SK-N-SH (cell line): ENCODE measurements around the gene MOB1B. TPM values are rescaled to one million over a fixed set of nuclear protein-coding genes. Genes with fewer than 3 reads are reported as not detected.

Experiments
- CTCF ChIA-PET: fragments of 300-600, 350-600 bp; formaldehyde crosslinking; extraction: SDS; loops from one replicate; lab custom pipeline; 2021; lab: Yijun Ruan, JAX
- POLR2A ChIA-PET: fragments of 350-600 bp; sonication (Branson Sonifier 250); formaldehyde crosslinking; extraction: SDS; loops from one replicate; lab custom pipeline; 2020; ENCODE audit warnings: antibody characterized with exemption, inconsistent platforms; lab: Yijun Ruan, JAX
- DNase-seq: peaks from one replicate; pipeline ENCODE4 v3.0.0; 2012
- H2AFZ ChIP-seq: fragments of 200-600 bp; sonication (generic); 2 replicates; pipeline ENCODE4 v1.8.1; 2016; ENCODE audit warnings: antibody characterized with exemption, mild to moderate bottlenecking, low read depth
- H3F3A ChIP-seq: fragments of 200-600 bp; sonication (generic); replicated peaks from 2 replicates; pipeline ENCODE3; 2016; ENCODE audit warnings: antibody characterized with exemption, mild to moderate bottlenecking; ENCODE audit not compliant: insufficient read depth
- H3K27ac ChIP-seq, 2 experiments: fragments of 200-500 bp in 1 of 2; fragments of 200-600 bp in 1 of 2; sonication (Bioruptor generic) in 1 of 2; sonication (generic), shearing (Covaris generic) in 1 of 2; 2 replicates each; pipeline versions ENCODE4 v1.5.1 to v1.6.1; 2014 to 2016; ENCODE audit warnings: low read depth in 2 of 2, inconsistent platforms in 1 of 2, low read length in 1 of 2, mild to moderate bottlenecking in 1 of 2, mixed read lengths in 1 of 2
- H3K27me3 ChIP-seq: fragments of 200-600 bp; sonication (generic), shearing (Covaris generic); 2 replicates; pipeline ENCODE4 v1.6.1; 2016; ENCODE audit warnings: mixed run types; ENCODE audit not compliant: insufficient read depth
- H3K36me3 ChIP-seq, 2 experiments: fragments of 200-500 bp in 1 of 2; fragments of 200-600 bp in 1 of 2; sonication (Bioruptor generic) in 1 of 2; sonication (generic) in 1 of 2; replicated peaks in 1 of 2; 2 replicates each; pipeline versions ENCODE3 to v1.5.1; 2014 to 2016; ENCODE audit warnings: low read length in 1 of 2, mild to moderate bottlenecking in 1 of 2; ENCODE audit not compliant: insufficient read depth in 2 of 2, control insufficient read depth in 1 of 2
- H3K4me1 ChIP-seq, 2 experiments: fragments of 200-500 bp in 1 of 2; fragments of 200-600 bp in 1 of 2; sonication (Bioruptor generic) in 1 of 2; sonication (generic), shearing (Covaris generic) in 1 of 2; 2 replicates each; pipeline versions ENCODE4 v1.5.1 to v1.6.1; 2014 to 2016; ENCODE audit warnings: low read depth in 1 of 2, low read length in 1 of 2, mixed run types in 1 of 2; ENCODE audit not compliant: insufficient read depth in 2 of 2, control insufficient read depth in 1 of 2
- H3K4me2 ChIP-seq: fragments of 200-600 bp; sonication (generic), shearing (Covaris generic); 2 replicates; pipeline ENCODE4 v1.6.1; 2017; ENCODE audit warnings: mixed run types
- H3K4me3 ChIP-seq, 2 experiments: fragments of 200-500 bp in 1 of 2; fragments of 200-600 bp in 1 of 2; sonication (Bioruptor generic) in 1 of 2; sonication (generic), shearing (Covaris generic) in 1 of 2; 2 replicates each; pipeline versions ENCODE4 v1.5.1 to v1.8.1; 2014 to 2016; ENCODE audit warnings: low read depth in 2 of 2, inconsistent platforms in 1 of 2, low read length in 1 of 2, mild to moderate bottlenecking in 1 of 2, mixed read lengths in 1 of 2, moderate library complexity in 1 of 2
- H3K79me2 ChIP-seq: fragments of 200-600 bp; sonication (generic); 2 replicates; pipeline ENCODE4 v1.8.1; 2017; ENCODE audit warnings: mild to moderate bottlenecking; ENCODE audit not compliant: insufficient read depth
- H3K9ac ChIP-seq: fragments of 200-600 bp; sonication (generic); 2 replicates; pipeline ENCODE4 v1.6.1; 2017; ENCODE audit warnings: mixed run types
- H3K9me2 ChIP-seq: fragments of 200-600 bp; sonication (generic); 2 replicates; pipeline ENCODE4 v1.6.1; 2017; ENCODE audit warnings: mixed run types
- H3K9me3 ChIP-seq: fragments of 200-600 bp; sonication (generic); 2 replicates; pipeline ENCODE4 v1.6.1; 2017; ENCODE audit warnings: mixed run types, mild to moderate bottlenecking, moderate library complexity
- H4K20me1 ChIP-seq: fragments of 200-600 bp; sonication (generic); 2 replicates; pipeline ENCODE4 v1.6.1; 2017; ENCODE audit warnings: mild to moderate bottlenecking, mixed run types; ENCODE audit not compliant: insufficient read depth
- CHD2 ChIP-seq: fragments of 150-350 bp; IDR thresholded peaks from 2 replicates; pipeline ENCODE4 v1.6.1; 2018; ENCODE audit warnings: low read length; ENCODE audit not compliant: partially characterized antibody
- CTCF ChIP-seq: fragments of 200-600 bp; sonication (generic); IDR thresholded peaks from 2 replicates; pipeline ENCODE4 v1.6.1; 2017; ENCODE audit warnings: antibody characterized with exemption, mild to moderate bottlenecking, moderate library complexity
- ELF1 ChIP-seq: IDR thresholded peaks from 2 replicates; pipeline ENCODE4 v1.4.0; 2012
- EZH2phosphoT487 ChIP-seq: fragments of 200-600 bp; sonication (generic); IDR thresholded peaks from 2 replicates; pipeline ENCODE4 v1.6.1; 2017; ENCODE audit warnings: low read depth, mixed run types, mild to moderate bottlenecking, antibody characterized with exemption, moderate library complexity, borderline replicate concordance
- FOXM1 ChIP-seq: IDR thresholded peaks from 2 replicates; pipeline ENCODE4 v1.4.0; 2012; ENCODE audit warnings: low read depth, mild to moderate bottlenecking
- IRF3 ChIP-seq: fragments of 150-350 bp; IDR thresholded peaks from 2 replicates; pipeline ENCODE4 v1.6.1; 2016; ENCODE audit warnings: mild to moderate bottlenecking, low read depth, low read length
- JUND ChIP-seq: IDR thresholded peaks from 2 replicates; pipeline ENCODE4 v1.4.0; 2012
- MAX ChIP-seq: IDR thresholded peaks from 2 replicates; pipeline ENCODE4 v1.4.0; 2012; ENCODE audit warnings: low read depth
- PBX3 ChIP-seq: IDR thresholded peaks from 2 replicates; pipeline ENCODE4; 2012
- POLR2AphosphoS5 ChIP-seq: IDR thresholded peaks from 2 replicates; pipeline ENCODE4 v1.6.1; 2012; ENCODE audit warnings: low read depth, low read length
- RAD21 ChIP-seq: IDR thresholded peaks from 2 replicates; pipeline ENCODE4 v1.6.1; 2012; ENCODE audit warnings: mild to moderate bottlenecking, low read length
- RFX5 ChIP-seq: IDR thresholded peaks from 2 replicates; pipeline ENCODE4 v1.6.1; 2012; ENCODE audit warnings: mild to moderate bottlenecking, improper control_type of control experiment, low read length
- SMC3 ChIP-seq: IDR thresholded peaks from 2 replicates; pipeline ENCODE4 v1.6.1; 2012; ENCODE audit warnings: low read depth, low read length, improper control_type of control experiment
- USF1 ChIP-seq: IDR thresholded peaks from 2 replicates; pipeline ENCODE4 v1.4.0; 2012; ENCODE audit warnings: low read depth, borderline replicate concordance
- WGBS: methylation state at CpG from one replicate; pipeline ENCODE4 v1.1.6; 2017; ENCODE audit warnings: low lambda C conversion rate; 5-methylcytosine and 5-hydroxymethylcytosine counted together
- polyA plus RNA-seq, 3 experiments: library from polyadenylated mRNA; depleted of rRNA; stranded (reverse); fragments of >200 nt; gene quantifications; 2 replicates each; pipeline ENCODE4 v1.2.3, GENCODE V29; 2012

MOB1B gene
- polyA plus RNA-seq, 1 of the 3 experiments (the other 2 are of a cell fraction): 2.9 TPM

GRCh38 chr4:71009890-71010588 is 107.9 kb downstream of the MOB1B start:
- no peaks in the 10 kb centered on the region for H3K9me2 ChIP-seq
- POLR2A ChIA-PET: no interaction called here
- CTCF ChIA-PET: interaction anchor here (0.6 to 2.3 kb wide), 26 partner anchors 9 to 366 kb away, joined by 3 to 20 read pairs (median 4); partner anchors contain the start of genes DCK and GRSF1
- no peak overlapping the region; a peak in 1 of 4 replicates for H3K4me3 ChIP-seq
- peak overlapping the region; percentile 40 to 44 for H3K27ac ChIP-seq
- H3F3A ChIP-seq: peaks cover 7% of the 10 kb centered on the region
- DNase-seq: peak; percentile 49
- H3K36me3 ChIP-seq: peaks cover 0 to 24% of the 10 kb centered on the region in 2 experiments
- H2AFZ ChIP-seq: no peak overlapping the region
- 0 out of 2 replicates have a peak, but pooled peaks cover 5% of the 10 kb centered on the region for H4K20me1 ChIP-seq
- no peaks in the 10 kb centered on the region for H3K27me3 ChIP-seq
- H3K4me1 ChIP-seq: peaks cover 4 to 13% of the 10 kb centered on the region in 2 experiments; a peak in 2 of 4 replicates
- H3K9ac ChIP-seq: no peak overlapping the region
- H3K4me2 ChIP-seq: peak overlapping the region; percentile 26; the same call in 1 of the 2 replicates
- H3K9me3 ChIP-seq: no peaks in the 10 kb centered on the region
- TF ChIP-seq SMC3 (peak; percentile 51), CTCF (peak; percentile 85), CHD2 (no peak), JUND (no peak), IRF3 (no peak), ELF1 (no peak), PBX3 (peak; percentile 15; the same call in 1 of the 2 replicates), RFX5 (no peak), EZH2phosphoT487 (no peak), USF1 (no peak), FOXM1 (no peak), POLR2AphosphoS5 (no peak), MAX (no peak), RAD21 (peak; percentile 57)
- WGBS: 3% methylated on average over 3 of the region's 3 CpGs
- peaks cover 57% of the 10 kb centered on the region for H3K79me2 ChIP-seq
